ENCODE data around the gene SLC17A3. TPM values are rescaled to one million over a fixed set of nuclear protein-coding genes. Genes with fewer than 3 reads are reported as not detected.

SLC17A3 gene
- total and polyA plus RNA-seq, 9 of the 15 experiments (the other 6 are each of a cell fraction or from before 2014, with no cell fraction given) = 0.04 to 0.08 TPM; not detected in 7

GRCh38 chr6:25896252-25896651, 22.2 kb upstream of the SLC17A3 start:
- FAIRE-seq = no peak
- Histone ChIP-seq H3K9me3 (replicated peaks; ENCODE audit: control insufficient read depth, insufficient read depth, low read depth, low read length) (no peaks in the 10 kb centered on the region), H3K27ac (ENCODE audit: extremely low read depth, low read depth, low read length) (no peak overlapping the region), H3K27me3 (ENCODE audit: control insufficient read depth in 2 of 2, insufficient read depth in 2 of 2, low read length in 2 of 2) (no peaks in the 10 kb centered on the region), H3K4me2 (ENCODE audit: insufficient read depth, low read length) (no peak overlapping the region), H3K9ac (ENCODE audit: insufficient read depth in 1 of 2, low read depth in 2 of 2, low read length in 2 of 2) (no peak overlapping the region), H3K79me2 (ENCODE audit: control insufficient read depth, insufficient read depth, low read length) (no peaks in the 10 kb centered on the region), H4K20me1 (replicated peaks; ENCODE audit: control insufficient read depth, insufficient read depth, low read length) (no peaks in the 10 kb centered on the region), H3K36me3 (ENCODE audit: control insufficient read depth, insufficient read depth, low read length) (no peaks in the 10 kb centered on the region), H3K9me1 (ENCODE audit: control insufficient read depth, insufficient read depth, low read length) (peaks cover 2% of the 10 kb centered on the region), H3K4me1 (replicated peaks in 1 of 2; ENCODE audit: control insufficient read depth in 2 of 2, insufficient read depth in 2 of 2, low read length in 2 of 2) (no peaks in the 10 kb centered on the region; a peak in 1 of 5 replicates), H3K4me3 (no peak overlapping the region), H2AFZ (ENCODE audit: low read depth, low read length) (no peak overlapping the region)
- no peak for ATAC-seq
- in situ Hi-C loops (cut with MboI) = no loop called here
- no TSS peak for BruUV-seq (replicated peaks)
- ChIA-PET CTCF (ENCODE audit: low intra/inter-chr PET ratio) (no interaction called here), POLR2A (interaction anchor here (0.8 kb wide), 1 partner anchor 196 kb away, joined by 3 read pairs; no protein-coding TSS in a partner anchor)
- no peak for DNase-seq (ENCODE audit: extremely low read depth in 1 of 4, low spot score in 3 of 4)
- intact Hi-C loops (cut with micrococcal nuclease) = no loop called here
- WGBS (ENCODE audit: insufficient coverage, low coverage, missing lambda C conversion rate) = 0% methylated on average over 3 of the region's 3 CpGs
- TF ChIP-seq SPI1 (IDR thresholded peaks at IDR 0.05; ENCODE audit: borderline replicate concordance, low read depth, low read length) = peak; percentile 90
- TF ChIP-seq MTA3 (IDR thresholded peaks at IDR 0.05; ENCODE audit: borderline replicate concordance) = no peak
- TF ChIP-seq SAP30 (IDR thresholded peaks at IDR 0.05; ENCODE audit: borderline replicate concordance, insufficient read depth, low read depth, low read length, poor library complexity, severe bottlenecking) = no peak

- H3K79me2 ChIP-seq (ENCODE audit: control insufficient read depth, insufficient read depth, low read length) = no peaks in the 10 kb centered on the region
- in situ Hi-C loops (cut with MboI) (no loop called here), intact Hi-C loops (cut with micrococcal nuclease) (no loop called here)
- no TSS peak for BruUV-seq (replicated peaks)
- H3K4me3 ChIP-seq = no peak overlapping the region
- whole genome bisulfite sequencing (ENCODE audit: insufficient coverage, low coverage, missing lambda C conversion rate) = 0% methylated on average over 1 of the region's 1 CpG
- no peaks in the 10 kb centered on the region for H3K9me3 ChIP-seq (replicated peaks; ENCODE audit: control insufficient read depth, insufficient read depth, low read depth, low read length)
- ChIA-PET CTCF (ENCODE audit: low intra/inter-chr PET ratio) (no interaction called here), POLR2A (no interaction called here)
- no peaks in the 10 kb centered on the region for H3K27me3 ChIP-seq (ENCODE audit: control insufficient read depth in 2 of 2, insufficient read depth in 2 of 2, low read length in 2 of 2)
- ATAC-seq = no peak
- TF ChIP-seq MAFG (tag; conservative IDR thresholded peaks at IDR 0.05) (peak; percentile 88), MAFK (IDR thresholded peaks at IDR 0.05; ENCODE audit: low read length) (peak; percentile 84), C11orf30 (IDR thresholded peaks at IDR 0.05; ENCODE audit: low read depth) (peak; percentile 86), SMARCE1 (IDR thresholded peaks at IDR 0.05) (no peak), ZNF316 (IDR thresholded peaks at IDR 0.05) (peak; percentile 91), NCOA6 (IDR thresholded peaks at IDR 0.05) (no peak), IRF9 (tag; IDR thresholded peaks at IDR 0.05) (no peak), MAFF (IDR thresholded peaks at IDR 0.05; ENCODE audit: low read length) (peak; percentile 86)
- H3K9ac ChIP-seq (ENCODE audit: insufficient read depth in 1 of 2, low read depth in 2 of 2, low read length in 2 of 2) = no peak overlapping the region
- H3K36me3 ChIP-seq (ENCODE audit: control insufficient read depth, insufficient read depth, low read length) = no peaks in the 10 kb centered on the region
- no peak for FAIRE-seq
- no peak for DNase-seq (ENCODE audit: extremely low read depth in 1 of 4, low spot score in 3 of 4)
- H3K4me1 ChIP-seq (replicated peaks in 1 of 2; ENCODE audit: control insufficient read depth in 2 of 2, insufficient read depth in 2 of 2, low read length in 2 of 2) = no peaks in the 10 kb centered on the region; a peak in 1 of 5 replicates
- H4K20me1 ChIP-seq (replicated peaks; ENCODE audit: control insufficient read depth, insufficient read depth, low read length) = no peaks in the 10 kb centered on the region
- H3K27ac ChIP-seq (ENCODE audit: extremely low read depth, low read depth, low read length) = no peak overlapping the region
- no peak overlapping the region for H2AFZ ChIP-seq (ENCODE audit: low read depth, low read length)
- peaks cover 2% of the 10 kb centered on the region for H3K9me1 ChIP-seq (ENCODE audit: control insufficient read depth, insufficient read depth, low read length)
- no peak overlapping the region for H3K4me2 ChIP-seq (ENCODE audit: insufficient read depth, low read length)
Measured at GRCh38 chr6:25895771-25896170, 21.7 kb upstream of the SLC17A3 start.
